GM18951 (cell line): ENCODE results near the gene TIMM17B.

Experiments
- POLR2A ChIP-seq: IDR thresholded peaks from 4 replicates; pipeline ENCODE4 v1.6.1; 2011; ENCODE audit warnings: mild to moderate bottlenecking; ENCODE audit not compliant: insufficient read length, insufficient read depth; ENCODE audit errors: extremely low read depth
- in situ Hi-C: fragments of 300-500 bp; cut with MboI; formaldehyde crosslinking; loops from one replicate; pipeline ENCODE4 v1.12.0; 2022; ENCODE audit warnings: low sequenced_read_pairs, mixed read lengths, inconsistent platforms; ENCODE audit not compliant: unreplicated experiment

TIMM17B gene

GRCh38 chrX:48897625-48898306, at the start of gene TIMM17B, which contains the start of gene PQBP1:
TSS of gene TIMM17B (minus strand) at chrX:48897768. CDS start at chrX:48897749, 19 bp downstream.
TSS of gene PQBP1 (plus strand) at chrX:48897930. CDS start at chrX:48898510, 580 bp downstream.
- in situ Hi-C loops: no loop called here
- peak; percentile 80 for TF ChIP-seq POLR2A

DNA sequence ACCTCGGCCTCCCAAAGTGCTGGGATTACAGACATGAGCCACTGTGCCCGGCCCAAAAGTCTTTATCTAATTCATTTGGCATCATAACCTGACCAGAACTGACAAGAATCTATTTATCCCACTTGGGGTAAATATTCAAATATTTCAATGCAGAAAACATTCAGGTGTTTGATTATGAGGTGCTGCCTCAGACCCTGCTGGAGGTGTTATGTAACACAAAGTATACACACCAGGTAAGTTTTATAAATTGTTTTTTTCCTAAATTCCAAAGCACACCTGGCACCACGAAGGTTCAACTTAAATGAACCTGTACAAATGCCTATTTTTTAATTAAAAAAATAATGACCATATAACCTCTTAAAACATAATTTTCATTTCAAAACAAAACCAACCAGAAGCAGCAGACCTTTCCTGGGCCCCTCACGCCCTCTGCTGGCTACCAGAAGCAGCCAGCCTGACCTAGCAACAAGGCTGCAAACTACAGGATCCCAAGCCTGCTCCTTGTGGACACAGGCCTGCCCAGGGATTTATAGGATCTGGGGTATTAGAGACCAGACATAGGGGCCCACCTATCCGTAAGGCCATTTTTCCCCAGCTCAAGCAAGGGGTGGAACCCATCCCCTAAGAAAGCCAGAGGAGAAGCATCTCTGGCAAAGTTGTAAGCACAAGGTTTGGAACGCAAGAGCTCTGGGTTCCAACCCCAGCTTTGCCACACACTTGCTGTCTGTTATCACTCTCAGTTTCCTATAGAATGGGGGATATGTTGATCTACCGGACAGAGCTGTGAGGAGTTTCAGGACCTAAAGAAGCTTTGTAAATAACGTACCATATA, 48.2 kb upstream of the TIMM17B start:
- TF ChIP-seq POLR2A: no peak
- in situ Hi-C loops: no loop called here

DNA sequence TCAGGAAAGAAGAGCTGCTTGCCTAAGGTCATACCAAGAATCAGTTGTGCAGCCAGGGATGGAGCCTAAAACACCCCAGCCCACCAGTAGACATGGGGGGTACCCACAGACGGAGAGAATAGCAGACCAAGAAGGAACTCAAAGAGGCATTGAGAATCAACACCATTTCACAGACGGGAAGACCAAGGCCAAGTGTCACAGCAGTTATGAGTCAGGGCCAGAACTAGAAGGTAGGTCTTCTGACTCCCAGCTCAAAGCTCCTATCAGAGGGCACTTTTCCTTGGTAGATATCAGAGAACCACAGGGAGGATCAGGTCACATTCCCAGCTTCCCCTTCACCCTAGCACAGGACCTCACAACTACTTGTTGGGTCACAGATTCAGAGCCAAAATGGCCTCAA, 45.3 kb upstream of the TIMM17B start:
- in situ Hi-C loops: no loop called here
- no peak for TF ChIP-seq POLR2A

- in situ Hi-C loops: no loop called here
- TF ChIP-seq POLR2A: no peak
Measured at GRCh38 chrX:48940404-48940955, 42.9 kb upstream of the TIMM17B start.

GRCh38 chrX:48939524-48940228, 42.1 kb upstream of the TIMM17B start:
- in situ Hi-C loops: no loop called here
- TF ChIP-seq POLR2A: no peak

DNA sequence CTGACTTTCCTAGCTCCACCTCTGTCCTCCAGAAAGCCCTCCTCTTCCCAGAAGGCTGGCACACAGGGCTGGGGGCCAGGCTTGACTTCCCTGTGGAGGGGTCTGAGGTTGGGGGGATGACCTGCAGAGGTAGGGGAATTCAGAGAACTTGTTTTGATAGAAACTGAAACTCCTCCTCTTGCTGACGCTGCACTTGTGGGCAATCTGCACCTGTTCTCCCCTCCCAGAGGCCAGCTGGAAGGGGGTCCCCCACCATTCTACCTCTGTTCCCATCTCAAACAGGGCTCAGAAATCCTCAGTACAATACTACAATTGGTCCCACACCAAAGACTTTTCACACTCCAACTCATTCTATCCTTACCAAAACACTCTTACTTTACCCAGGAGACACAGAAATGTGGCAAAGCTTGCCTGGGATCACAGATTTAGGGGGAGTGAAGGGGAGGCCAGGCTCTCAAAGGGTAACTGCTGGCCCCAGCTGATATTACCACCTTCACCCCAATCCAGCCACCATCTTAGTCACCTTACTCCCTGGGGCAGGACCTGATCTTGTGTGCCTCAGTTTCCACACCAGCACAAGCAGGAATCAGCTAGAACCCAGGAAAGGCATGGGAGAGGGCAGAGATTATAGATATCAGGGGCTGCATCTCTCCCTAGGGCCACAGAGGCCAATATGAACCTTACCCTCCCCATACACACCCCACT, 41.3 kb upstream of the TIMM17B start:
- no peak for TF ChIP-seq POLR2A
- in situ Hi-C loops: no loop called here

DNA sequence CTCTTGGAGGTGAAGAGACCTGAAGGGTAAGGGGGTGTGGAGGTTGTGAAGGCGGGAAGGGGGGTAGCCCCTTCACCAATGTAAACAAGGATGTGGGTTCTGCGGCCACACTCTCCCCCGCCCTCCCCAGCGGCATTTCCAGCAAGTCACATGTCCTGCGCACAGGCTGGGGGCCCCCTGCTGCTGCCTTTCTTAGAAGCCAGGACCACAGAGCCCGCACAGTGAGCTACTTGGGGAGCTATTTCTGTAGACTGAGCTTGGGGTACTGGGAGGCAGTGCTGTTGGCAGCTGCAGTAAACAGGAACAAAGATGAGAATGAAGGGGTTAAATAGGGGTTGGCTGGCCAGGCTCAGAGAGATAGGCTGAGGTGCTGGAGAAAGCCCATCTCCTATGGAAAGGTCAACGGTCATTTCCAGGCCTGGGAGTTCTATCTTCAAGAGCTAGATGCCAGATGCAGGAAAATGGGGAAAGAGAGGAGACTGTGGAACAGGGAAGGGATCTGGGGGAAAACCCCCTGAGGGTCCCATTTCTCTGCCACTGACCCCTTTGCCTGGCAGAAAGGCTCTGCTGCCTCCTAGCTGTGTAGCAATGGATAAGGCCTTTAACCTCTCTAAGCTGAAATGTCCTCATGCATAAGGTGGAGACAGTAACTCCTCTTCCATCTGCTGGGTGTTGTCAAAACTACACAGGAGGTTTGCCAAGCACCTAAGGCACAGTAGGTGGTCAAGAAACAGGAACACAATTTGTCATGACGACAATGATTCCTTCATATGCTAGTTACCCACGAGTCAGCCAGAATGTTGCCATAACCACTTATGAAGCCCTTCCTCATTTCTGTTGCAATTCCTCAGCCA, 39.7 kb upstream of the TIMM17B start:
- TF ChIP-seq POLR2A: peak; percentile 15
- in situ Hi-C loops: no loop called here

- in situ Hi-C loops: no loop called here
- no peak for TF ChIP-seq POLR2A
Measured at GRCh38 chrX:48936429-48937053, 39.0 kb upstream of the TIMM17B start.

- TF ChIP-seq POLR2A: no peak
- in situ Hi-C loops: no loop called here
Measured at GRCh38 chrX:48935301-48935670, 37.7 kb upstream of the TIMM17B start.

GRCh38 chrX:48934581-48935300, 37.2 kb upstream of the TIMM17B start:
- TF ChIP-seq POLR2A: no peak
- in situ Hi-C loops: no loop called here

GRCh38 chrX:48933757-48934156, 36.2 kb upstream of the TIMM17B start:
- no peak for TF ChIP-seq POLR2A

More at GRCh38 chrX:48933757-48934156, 36.2 kb upstream of the TIMM17B start:
- in situ Hi-C loops: no loop called here
